ENCODE measurements around the gene MARF1. TPM values are rescaled to one million over a fixed set of nuclear protein-coding genes. Genes with fewer than 3 reads are reported as not detected.
A peak's percentile ranks its signal among the peaks of the same experiment; 100 is the strongest.
"Not testable (repeated sequence)": the region's sequence is repeated elsewhere in the genome, so short reads cannot be mapped to it uniquely, and the experiment has no call there.

Gene MARF1
- total and polyA plus RNA-seq, 4 donors: 28.8 to 92.8 (median 53.8) TPM

DNA sequence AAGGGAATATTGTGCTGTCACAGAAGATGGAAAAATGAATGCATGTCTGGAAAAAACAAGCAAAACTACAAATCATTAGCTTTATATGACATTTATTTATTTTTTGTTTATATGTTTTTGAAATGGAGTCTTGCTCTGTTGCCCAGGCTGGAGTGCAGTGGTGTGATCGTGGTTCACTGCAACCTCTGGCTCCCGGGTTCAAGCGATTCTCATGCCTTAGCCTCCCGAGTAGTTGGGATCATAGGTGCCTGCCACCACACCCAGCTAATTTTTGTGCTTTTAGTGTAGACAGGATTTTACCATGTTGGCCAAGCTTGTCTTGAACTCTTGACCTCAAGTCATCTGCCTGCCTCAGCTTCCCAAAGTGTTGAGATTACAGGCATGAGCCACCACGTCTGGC, 15.6 kb upstream of the MARF1 start:
- H3K36me3 ChIP-seq (ENCODE audit: control insufficient read depth in 1 of 2, insufficient read depth in 2 of 2, low read length in 1 of 2): no peaks in the 10 kb centered on the region
- H3K4me3 ChIP-seq (ENCODE audit: low read length in 2 of 2): no peak overlapping the region
- 92 to 94% methylated on average over 5 of the region's 5 CpGs for WGBS, 2 donors
- no peak overlapping the region for H3K27ac ChIP-seq (ENCODE audit: low read depth in 1 of 2, low read length in 2 of 2)
- ATAC-seq (ENCODE audit: low FRiP score) (no peak), DNase-seq (no peak)
- no peaks in the 10 kb centered on the region for H3K9me3 ChIP-seq (ENCODE audit: control insufficient read depth, low read length)
- H3K27me3 ChIP-seq (ENCODE audit: control insufficient read depth in 1 of 2, insufficient read depth in 2 of 2, low read length in 1 of 2): no peaks in the 10 kb centered on the region
- intact Hi-C loops (cut with DNase I): no loop called here
- H3K4me1 ChIP-seq (ENCODE audit: control insufficient read depth in 1 of 2, insufficient read depth in 2 of 2, low read length in 2 of 2): no peaks in the 10 kb centered on the region

GRCh38 chr16:15658149-15658548, 15.2 kb upstream of the MARF1 start:
- Histone ChIP-seq H3K4me3 (ENCODE audit: low read length in 2 of 2) (no peak overlapping the region), H3K36me3 (ENCODE audit: control insufficient read depth in 1 of 2, insufficient read depth in 2 of 2, low read length in 1 of 2) (no peaks in the 10 kb centered on the region), H3K9me3 (ENCODE audit: control insufficient read depth, low read length) (no peaks in the 10 kb centered on the region), H3K4me1 (ENCODE audit: control insufficient read depth in 1 of 2, insufficient read depth in 2 of 2, low read length in 2 of 2) (no peaks in the 10 kb centered on the region), H3K27ac (ENCODE audit: low read depth in 1 of 2, low read length in 2 of 2) (no peak overlapping the region), H3K27me3 (ENCODE audit: control insufficient read depth in 1 of 2, insufficient read depth in 2 of 2, low read length in 1 of 2) (no peaks in the 10 kb centered on the region)
- intact Hi-C loops (cut with DNase I): no loop called here
- ATAC-seq (ENCODE audit: low FRiP score) (no peak), DNase-seq (no peak)
- WGBS, 2 donors: 89 to 92% methylated on average over 6 of the region's 6 CpGs

DNA sequence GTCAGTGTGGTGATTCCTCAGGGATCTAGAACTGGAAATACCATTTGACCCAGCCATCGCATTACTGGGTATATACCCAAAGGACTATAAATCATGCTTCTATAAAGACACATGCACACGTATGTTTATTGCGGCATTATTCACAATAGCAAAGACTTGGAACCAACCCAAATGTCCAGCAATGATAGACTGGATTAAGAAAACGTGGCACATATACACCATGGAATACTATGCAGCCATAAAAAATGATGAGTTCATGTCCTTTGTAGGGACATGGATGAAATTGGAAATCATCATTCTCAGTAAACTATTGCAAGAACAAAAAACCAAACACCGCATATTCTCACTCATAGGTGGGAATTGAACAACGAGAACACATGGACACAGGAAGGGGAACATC, 12.6 kb upstream of the MARF1 start:
- H3K27me3 ChIP-seq (ENCODE audit: control insufficient read depth in 1 of 2, insufficient read depth in 2 of 2, low read length in 1 of 2); ATAC-seq (ENCODE audit: low FRiP score); H3K27ac ChIP-seq (ENCODE audit: low read depth in 1 of 2, low read length in 2 of 2); H3K4me1 ChIP-seq (ENCODE audit: control insufficient read depth in 1 of 2, insufficient read depth in 2 of 2, low read length in 2 of 2); H3K9me3 ChIP-seq (ENCODE audit: control insufficient read depth, low read length); H3K36me3 ChIP-seq (ENCODE audit: control insufficient read depth in 1 of 2, insufficient read depth in 2 of 2, low read length in 1 of 2); DNase-seq; H3K4me3 ChIP-seq (ENCODE audit: low read length in 2 of 2); intact Hi-C loops (cut with DNase I): not testable (repeated sequence)
- 87 to 91% methylated on average over 3 of the region's 6 CpGs for WGBS, 2 donors

DNA sequence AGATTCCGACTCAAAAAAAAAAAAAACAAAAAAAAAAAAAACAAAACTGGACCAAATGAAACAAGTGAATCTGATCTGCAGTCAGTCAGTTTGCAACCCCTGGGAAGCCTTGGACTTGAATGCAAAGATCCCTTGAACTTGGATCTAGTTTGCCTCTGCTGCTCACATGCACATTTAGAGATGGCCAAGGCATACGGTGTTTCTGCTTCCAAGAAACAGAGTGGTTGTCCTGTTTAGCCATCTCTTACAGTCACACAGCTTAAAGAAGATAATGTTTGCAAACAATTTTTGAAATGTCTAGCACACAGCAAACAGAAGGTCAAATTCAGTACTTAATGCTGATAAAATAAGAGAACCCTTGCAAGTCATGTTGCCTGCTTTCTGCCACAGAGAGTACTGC, 11.6 kb upstream of the MARF1 start:
- Histone ChIP-seq H3K4me1 (ENCODE audit: control insufficient read depth in 1 of 2, insufficient read depth in 2 of 2, low read length in 2 of 2) (no peaks in the 10 kb centered on the region), H3K27ac (ENCODE audit: low read depth in 1 of 2, low read length in 2 of 2) (no peak overlapping the region), H3K36me3 (ENCODE audit: control insufficient read depth in 1 of 2, insufficient read depth in 2 of 2, low read length in 1 of 2) (no peaks in the 10 kb centered on the region), H3K4me3 (ENCODE audit: low read length in 2 of 2) (no peak overlapping the region), H3K27me3 (ENCODE audit: control insufficient read depth in 1 of 2, insufficient read depth in 2 of 2, low read length in 1 of 2) (no peaks in the 10 kb centered on the region), H3K9me3 (ENCODE audit: control insufficient read depth, low read length) (no peaks in the 10 kb centered on the region)
- ATAC-seq (ENCODE audit: low FRiP score): no peak
- no peak for DNase-seq
- intact Hi-C loops (cut with DNase I): loop anchor here (5.0 kb wide), 1 partner anchor 48 kb away; no protein-coding TSS in a partner anchor
- WGBS, 2 donors: 69 to 70% methylated on average over 2 of the region's 2 CpGs

DNA sequence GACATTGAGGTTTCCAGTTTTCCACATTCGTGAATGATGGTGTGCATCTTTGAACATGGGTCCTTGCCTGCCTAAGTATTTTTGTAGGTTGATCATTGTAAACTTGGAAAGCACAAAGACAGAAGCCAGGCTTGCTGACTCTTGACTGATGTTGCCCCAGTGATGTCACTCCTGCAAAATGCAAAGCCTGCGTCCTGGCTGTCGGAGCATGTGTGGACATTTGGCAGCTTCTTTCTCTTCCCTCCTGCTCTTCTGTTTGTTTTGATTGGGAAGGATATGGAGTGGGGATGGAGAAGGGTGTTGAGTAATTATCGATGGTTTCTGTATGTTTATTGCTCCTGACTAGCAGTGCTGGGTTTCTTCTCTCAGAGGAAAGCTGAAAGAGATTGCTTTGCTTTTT, 10.3 kb upstream of the MARF1 start:
- H3K4me3 ChIP-seq (ENCODE audit: low read length in 2 of 2): no peak overlapping the region
- intact Hi-C loops (cut with DNase I): loop anchor here (5.0 kb wide), 1 partner anchor 49 kb away; no protein-coding TSS in a partner anchor

DNA sequence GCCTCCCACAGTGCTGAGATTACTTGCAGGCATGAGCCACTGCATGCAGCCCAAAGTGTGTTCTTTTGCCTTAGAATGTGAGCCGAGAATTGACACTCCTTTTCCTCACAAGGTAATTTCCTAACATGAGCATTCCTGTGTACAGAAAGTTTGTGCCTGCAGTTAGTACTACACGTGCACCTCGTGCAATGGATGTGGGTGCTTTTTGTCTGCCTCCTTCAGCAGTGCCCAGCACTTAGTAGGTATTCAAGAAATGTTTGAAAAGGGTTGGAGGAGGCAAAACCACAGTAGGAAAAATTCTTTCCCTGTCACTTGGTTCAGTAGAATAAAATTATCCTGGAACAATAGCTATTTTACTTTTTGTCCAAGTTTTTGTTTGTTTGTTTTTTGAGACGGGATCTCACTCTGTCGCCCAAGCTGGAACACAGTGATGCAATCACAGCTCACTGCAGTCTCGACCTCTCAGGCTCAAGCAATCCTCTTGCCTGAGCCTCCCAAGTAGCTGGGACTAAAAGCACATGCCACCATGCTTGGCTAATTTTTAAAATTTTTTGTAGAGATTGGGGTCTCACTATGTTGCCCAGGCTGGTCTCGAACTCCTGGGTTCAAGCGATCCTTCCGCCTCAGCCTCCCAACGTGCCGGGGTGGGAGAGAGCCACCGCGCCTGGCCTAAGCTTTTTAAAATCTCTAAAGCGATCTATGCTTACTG, 9.5 kb upstream of the MARF1 start:
- no peaks in the 10 kb centered on the region for H3K9me3 ChIP-seq (ENCODE audit: control insufficient read depth, low read length)
- WGBS, 2 donors: 80 to 81% methylated on average over 14 of the region's 14 CpGs
- ATAC-seq (ENCODE audit: low FRiP score): no peak
- DNase-seq: no peak
- no peaks in the 10 kb centered on the region for H3K27me3 ChIP-seq (ENCODE audit: control insufficient read depth in 1 of 2, insufficient read depth in 2 of 2, low read length in 1 of 2)
- no peaks in the 10 kb centered on the region for H3K36me3 ChIP-seq (ENCODE audit: control insufficient read depth in 1 of 2, insufficient read depth in 2 of 2, low read length in 1 of 2)
- no peak overlapping the region for H3K27ac ChIP-seq (ENCODE audit: low read depth in 1 of 2, low read length in 2 of 2)
- H3K4me3 ChIP-seq (ENCODE audit: low read length in 2 of 2): no peak overlapping the region
- intact Hi-C loops (cut with DNase I): loop anchor here (5.0 kb wide), 1 partner anchor 50 kb away; no protein-coding TSS in a partner anchor
- no peaks in the 10 kb centered on the region for H3K4me1 ChIP-seq (ENCODE audit: control insufficient read depth in 1 of 2, insufficient read depth in 2 of 2, low read length in 2 of 2)

More for the DNA sequence above, 10.3 kb upstream of the MARF1 start:
- 3 to 8% methylated on average over 4 of the region's 4 CpGs for WGBS, 2 donors
- Histone ChIP-seq H3K27ac (ENCODE audit: low read depth in 1 of 2, low read length in 2 of 2) (no peak overlapping the region), H3K4me1 (ENCODE audit: control insufficient read depth in 1 of 2, insufficient read depth in 2 of 2, low read length in 2 of 2) (no peaks in the 10 kb centered on the region), H3K36me3 (ENCODE audit: control insufficient read depth in 1 of 2, insufficient read depth in 2 of 2, low read length in 1 of 2) (no peaks in the 10 kb centered on the region), H3K27me3 (ENCODE audit: control insufficient read depth in 1 of 2, insufficient read depth in 2 of 2, low read length in 1 of 2) (no peaks in the 10 kb centered on the region), H3K9me3 (ENCODE audit: control insufficient read depth, low read length) (no peaks in the 10 kb centered on the region)
- ATAC-seq (ENCODE audit: low FRiP score) (no peak), DNase-seq (no peak)

DNA sequence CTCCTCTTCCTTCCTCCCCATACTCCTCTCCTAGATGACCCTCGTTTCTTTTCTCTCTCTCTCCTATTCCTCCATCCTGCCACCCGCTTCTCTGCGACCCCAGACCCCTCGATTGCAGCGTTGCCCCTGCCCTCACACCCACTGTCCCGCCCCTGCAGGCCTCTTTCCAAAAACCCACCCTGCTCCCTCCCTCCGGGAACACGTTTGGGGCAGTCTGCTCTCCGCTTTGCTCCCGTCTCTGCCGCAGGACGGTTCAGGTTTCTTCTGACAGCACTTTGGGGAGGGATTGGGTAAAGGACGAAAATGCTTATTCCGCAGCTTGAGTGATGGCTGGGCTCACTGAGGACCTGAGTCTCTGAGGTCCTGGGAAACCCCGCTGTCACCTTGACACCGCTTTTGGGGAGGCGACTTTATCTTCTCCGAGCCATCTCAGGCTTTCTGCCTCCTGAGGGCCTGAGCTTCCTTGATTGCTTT, 7.8 kb upstream of the MARF1 start:
- DNase-seq: peak in 1 of 2 donors; percentile 80

DNA sequence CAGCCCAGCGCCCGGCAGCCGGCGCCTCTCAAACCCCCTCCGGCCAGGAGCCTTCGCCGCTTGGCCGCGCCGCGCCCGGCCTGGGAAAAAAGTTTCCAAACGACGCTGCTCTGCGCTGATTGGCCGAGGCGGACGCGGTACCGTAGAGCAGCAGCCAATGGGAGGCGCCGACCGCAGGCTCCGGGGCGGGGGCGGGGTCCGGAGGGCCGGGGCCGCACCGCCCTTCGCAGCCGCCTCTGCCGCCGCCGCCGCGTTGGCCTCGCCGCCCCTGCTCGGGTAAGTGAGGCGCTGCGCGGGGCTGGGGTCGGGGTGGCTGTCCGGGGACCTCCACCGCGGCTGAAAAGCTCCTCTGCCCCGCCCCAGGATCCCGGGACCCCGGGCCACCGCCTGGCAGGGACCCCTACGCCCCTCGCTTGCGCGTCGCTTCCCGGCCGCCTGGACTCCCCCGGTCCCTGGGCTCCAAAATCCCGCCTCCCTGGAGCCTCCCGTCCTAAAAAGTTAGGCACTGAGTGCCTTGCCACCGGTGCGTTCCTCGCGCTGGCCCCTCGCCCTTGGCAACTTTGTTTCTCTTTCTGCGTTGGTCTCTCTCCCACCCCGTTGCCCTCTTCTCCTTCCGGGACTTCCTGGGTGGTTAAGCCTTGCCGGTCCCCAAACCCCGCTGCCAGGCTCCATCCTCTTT, 7.2 kb upstream of the MARF1 start, which contains the start of gene NDE1:
TSS of gene NDE1 (plus strand) at position 227 of the 679 bp plus-strand sequence. CDS start 14,534 bp downstream, outside the sequence.
- no peaks in the 10 kb centered on the region for H3K4me1 ChIP-seq (ENCODE audit: control insufficient read depth in 1 of 2, insufficient read depth in 2 of 2, low read length in 2 of 2)
- ATAC-seq (ENCODE audit: low FRiP score) (peak; percentile 98), DNase-seq (peak; percentile 95 to 98)
- H3K36me3 ChIP-seq (ENCODE audit: control insufficient read depth in 1 of 2, insufficient read depth in 2 of 2, low read length in 1 of 2): no peaks in the 10 kb centered on the region
- no peaks in the 10 kb centered on the region for H3K27me3 ChIP-seq (ENCODE audit: control insufficient read depth in 1 of 2, insufficient read depth in 2 of 2, low read length in 1 of 2)
- peak within 1 kb of the TSS; percentile 69 to 86 for H3K4me3 ChIP-seq (ENCODE audit: low read length in 2 of 2)
- H3K27ac ChIP-seq (ENCODE audit: low read depth in 1 of 2, low read length in 2 of 2): peak within 1 kb of the TSS in 1 of 2 donors; percentile 49
- no peaks in the 10 kb centered on the region for H3K9me3 ChIP-seq (ENCODE audit: control insufficient read depth, low read length)
- WGBS, 2 donors: 0 to 1% methylated on average over 42 to 71 of the region's 71 CpGs
- intact Hi-C loops (cut with DNase I): loop anchor here (5.0 kb wide), 1 partner anchor 52 kb away; no protein-coding TSS in a partner anchor

More for the DNA sequence above, 7.8 kb upstream of the MARF1 start:
- Histone ChIP-seq H3K27me3 (ENCODE audit: control insufficient read depth in 1 of 2, insufficient read depth in 2 of 2, low read length in 1 of 2) (no peaks in the 10 kb centered on the region), H3K9me3 (ENCODE audit: control insufficient read depth, low read length) (no peaks in the 10 kb centered on the region), H3K36me3 (ENCODE audit: control insufficient read depth in 1 of 2, insufficient read depth in 2 of 2, low read length in 1 of 2) (no peaks in the 10 kb centered on the region), H3K4me1 (ENCODE audit: control insufficient read depth in 1 of 2, insufficient read depth in 2 of 2, low read length in 2 of 2) (no peaks in the 10 kb centered on the region), H3K4me3 (ENCODE audit: low read length in 2 of 2) (peak overlapping the region; percentile 69 to 86), H3K27ac (ENCODE audit: low read depth in 1 of 2, low read length in 2 of 2) (peak overlapping the region in 1 of 2 donors; percentile 49)
- WGBS, 2 donors: 1% methylated on average over 18 of the region's 18 CpGs
- intact Hi-C loops (cut with DNase I): loop anchor here (5.0 kb wide), 1 partner anchor 52 kb away; no protein-coding TSS in a partner anchor
- peak; percentile 39 for ATAC-seq (ENCODE audit: low FRiP score)
